Adipocyte (in vitro differentiated cells): Measurements from ENCODE around the gene CCDC187.

Experiments
- DNase-seq: peaks from one replicate; pipeline ENCODE4 v3.0.0-alpha.2; 2015; ENCODE audit warnings: low read depth
- H3K27me3 ChIP-seq: replicated peaks from 2 replicates; pipeline ENCODE4 v1.7.0; 2013; ENCODE audit warnings: mild to moderate bottlenecking, low read length, moderate library complexity; ENCODE audit not compliant: control insufficient read depth, insufficient read depth
- H3K36me3 ChIP-seq: 2 replicates; pipeline ENCODE4 v1.7.0; 2013; ENCODE audit warnings: low read length, mild to moderate bottlenecking, moderate library complexity; ENCODE audit not compliant: control insufficient read depth, insufficient read depth, severe bottlenecking
- H3K4me1 ChIP-seq: 2 replicates; pipeline ENCODE4 v1.7.0; 2013; ENCODE audit warnings: mild to moderate bottlenecking, low read length, moderate library complexity; ENCODE audit not compliant: control insufficient read depth, insufficient read depth
- H3K4me3 ChIP-seq: 2 replicates; pipeline ENCODE4 v1.7.0; 2013; ENCODE audit warnings: mild to moderate bottlenecking, low read length, moderate library complexity
- H3K9ac ChIP-seq: 2 replicates; pipeline ENCODE4 v1.7.0; 2013; ENCODE audit warnings: mild to moderate bottlenecking, low read length, moderate library complexity
- H3K9me3 ChIP-seq: 2 replicates; pipeline ENCODE4 v1.7.0; 2013; ENCODE audit warnings: mild to moderate bottlenecking, low read length, moderate library complexity; ENCODE audit not compliant: control insufficient read depth

Gene CCDC187

GRCh38 chr9:136330406-136330990 lies 26.6 kb upstream of the CCDC187 start:
- Histone ChIP-seq H3K9ac (no peak overlapping the region), H3K4me1 (peaks cover 17% of the 10 kb centered on the region), H3K9me3 (no peaks in the 10 kb centered on the region), H3K36me3 (no peaks in the 10 kb centered on the region), H3K4me3 (no peak overlapping the region), H3K27me3 (no peaks in the 10 kb centered on the region)
- no peak for DNase-seq

- H3K4me3 ChIP-seq, result peak overlapping the region; percentile 84
- no peaks in the 10 kb centered on the region for H3K36me3 ChIP-seq
- peaks cover 17% of the 10 kb centered on the region for H3K4me1 ChIP-seq
- no peak for DNase-seq
- H3K9me3 ChIP-seq, result no peaks in the 10 kb centered on the region
- no peaks in the 10 kb centered on the region for H3K27me3 ChIP-seq
- H3K9ac ChIP-seq, result peak overlapping the region; percentile 81
Measured at GRCh38 chr9:136329636-136330405, 25.9 kb upstream of the CCDC187 start.

DNA sequence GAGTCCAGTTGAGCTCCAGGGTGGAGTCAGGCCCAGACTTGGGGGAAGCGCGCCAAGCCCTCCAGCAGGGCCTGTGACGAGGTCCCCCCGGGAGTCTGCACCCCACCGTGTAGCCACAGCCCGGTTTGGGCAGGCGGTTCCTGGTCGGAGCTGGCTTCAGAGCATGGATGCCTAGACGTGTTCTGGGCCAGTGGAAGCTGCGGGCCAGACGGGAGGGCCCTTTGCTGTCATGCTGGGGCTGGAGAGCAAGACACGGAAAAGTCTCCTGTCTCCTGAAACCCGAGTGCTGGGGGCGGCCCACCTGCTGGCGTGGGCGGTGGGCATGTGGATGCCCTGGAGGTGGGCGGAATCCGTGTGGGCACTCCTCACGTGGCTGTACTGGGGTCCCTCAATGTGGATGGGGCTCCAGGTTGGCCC lies 25.3 kb upstream of the CCDC187 start:
- Histone ChIP-seq H3K9me3 (no peaks in the 10 kb centered on the region), H3K4me3 (peak overlapping the region; percentile 84), H3K36me3 (no peaks in the 10 kb centered on the region), H3K9ac (peak overlapping the region; percentile 81), H3K27me3 (no peaks in the 10 kb centered on the region), H3K4me1 (peaks cover 17% of the 10 kb centered on the region)
- DNase-seq, result peak; percentile 39

DNA sequence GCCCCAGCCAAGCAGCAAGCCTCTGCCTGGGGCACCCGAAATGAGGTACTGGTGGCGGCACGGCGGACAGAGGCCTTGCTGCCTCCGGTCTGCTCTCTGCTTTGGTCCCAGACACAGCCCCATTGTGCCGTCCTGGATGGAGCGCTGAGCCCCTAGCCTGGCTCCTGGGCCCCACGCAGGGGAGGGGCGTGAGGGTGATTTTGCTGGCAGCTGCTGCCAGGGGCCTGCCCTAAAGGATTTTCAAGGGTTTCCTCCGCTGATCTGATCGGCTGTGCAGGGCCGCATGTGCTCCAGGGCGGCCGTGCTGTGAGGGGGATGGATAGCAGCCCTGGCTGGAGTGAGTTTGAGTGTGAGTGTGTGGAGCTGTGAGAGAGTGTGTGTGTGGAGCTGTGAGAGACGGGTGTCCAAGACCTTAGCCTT lies 24.7 kb upstream of the CCDC187 start:
- Histone ChIP-seq H3K9me3 (no peaks in the 10 kb centered on the region), H3K4me1 (peaks cover 17% of the 10 kb centered on the region), H3K9ac (peak overlapping the region; percentile 81), H3K36me3 (no peaks in the 10 kb centered on the region), H3K27me3 (no peaks in the 10 kb centered on the region), H3K4me3 (peak overlapping the region; percentile 84)
- DNase-seq, result peak; percentile 87

- DNase-seq, result peak; percentile 36
- H3K9me3 ChIP-seq, result no peaks in the 10 kb centered on the region
- peak overlapping the region; percentile 81 for H3K9ac ChIP-seq
- H3K4me3 ChIP-seq, result peak overlapping the region; percentile 84
- peaks cover 17% of the 10 kb centered on the region for H3K4me1 ChIP-seq
- no peaks in the 10 kb centered on the region for H3K36me3 ChIP-seq
- H3K27me3 ChIP-seq, result no peaks in the 10 kb centered on the region
Measured at GRCh38 chr9:136328011-136328621, 24.2 kb upstream of the CCDC187 start.

DNA sequence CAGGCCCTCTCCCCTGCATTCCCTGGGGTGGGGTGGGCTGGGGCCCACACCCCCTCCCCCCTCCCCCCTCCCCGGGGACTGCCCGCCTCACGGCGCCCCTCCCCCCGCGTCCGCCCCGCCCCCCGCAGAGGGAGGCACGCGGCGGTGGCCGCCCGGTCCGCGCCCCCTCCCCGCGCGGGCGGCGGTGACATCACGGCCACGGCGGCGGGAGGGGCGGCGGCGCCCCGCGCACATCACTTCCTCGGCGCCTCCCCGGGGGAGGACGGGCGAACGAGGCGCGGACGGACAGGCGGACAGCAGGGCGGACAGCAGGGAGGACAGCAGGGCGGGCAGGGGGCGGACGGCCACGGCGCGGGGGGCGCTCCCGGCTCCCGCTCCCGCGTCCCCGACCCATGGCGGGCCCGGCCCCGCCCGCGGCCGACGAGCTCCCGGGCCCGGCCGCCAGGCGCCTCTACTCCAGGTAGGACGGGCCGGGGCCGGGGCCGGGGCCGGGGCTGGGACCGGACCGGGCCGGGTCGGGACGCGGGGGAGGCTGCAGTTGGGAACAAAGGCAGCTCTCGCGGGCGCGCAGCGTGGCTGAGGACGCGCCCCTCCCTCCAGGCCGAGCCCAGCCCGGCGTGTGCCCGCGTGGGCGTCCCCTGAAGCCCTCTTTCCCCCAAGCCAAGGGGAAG lies 23.5 kb upstream of the CCDC187 start, which contains the start of gene GPSM1:
TSS of gene GPSM1 (plus strand) at position 236 of the 671 bp plus-strand sequence. CDS start at position 393, 157 bp downstream.
- DNase-seq, result peak; percentile 79
- peak within 1 kb of the TSS; percentile 84 for H3K4me3 ChIP-seq
- no peaks in the 10 kb centered on the region for H3K27me3 ChIP-seq
- peak within 1 kb of the TSS; percentile 81 for H3K9ac ChIP-seq
- peaks cover 17% of the 10 kb centered on the region for H3K4me1 ChIP-seq
- no peaks in the 10 kb centered on the region for H3K9me3 ChIP-seq
- H3K36me3 ChIP-seq, result no peaks in the 10 kb centered on the region

DNA sequence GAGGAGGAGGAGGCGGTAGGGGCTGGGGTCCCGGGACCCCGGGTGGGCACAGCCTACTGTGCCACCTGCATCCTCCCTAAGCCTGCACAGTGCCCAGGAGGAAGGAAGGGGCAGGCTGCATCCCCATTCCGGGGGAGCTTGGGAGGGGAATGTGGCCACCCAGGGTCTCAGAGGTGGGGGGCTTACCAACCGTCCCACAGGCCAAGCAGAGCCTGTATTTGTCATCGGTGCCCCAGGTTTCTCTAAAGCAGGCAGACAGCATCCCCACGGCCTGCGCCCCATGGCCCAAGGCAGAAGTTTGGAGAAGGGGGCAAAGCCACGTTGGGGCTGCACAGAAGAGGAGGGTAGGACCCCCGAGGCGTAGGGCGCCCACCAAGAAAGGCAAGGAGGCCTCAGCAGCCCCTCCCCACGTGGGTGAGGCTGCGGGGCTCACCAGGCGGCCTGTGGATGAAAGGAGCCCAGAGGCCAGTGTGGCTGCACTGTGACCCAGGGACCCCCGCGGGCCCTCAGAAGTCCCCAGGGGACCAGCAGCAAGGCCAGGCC lies 22.9 kb upstream of the CCDC187 start:
- H3K36me3 ChIP-seq, result no peaks in the 10 kb centered on the region
- H3K9me3 ChIP-seq, result no peaks in the 10 kb centered on the region
- peak; percentile 34 for DNase-seq
- H3K27me3 ChIP-seq, result no peaks in the 10 kb centered on the region
- peaks cover 17% of the 10 kb centered on the region for H3K4me1 ChIP-seq
- no peak overlapping the region for H3K4me3 ChIP-seq
- H3K9ac ChIP-seq, result peak overlapping the region; percentile 40

DNA sequence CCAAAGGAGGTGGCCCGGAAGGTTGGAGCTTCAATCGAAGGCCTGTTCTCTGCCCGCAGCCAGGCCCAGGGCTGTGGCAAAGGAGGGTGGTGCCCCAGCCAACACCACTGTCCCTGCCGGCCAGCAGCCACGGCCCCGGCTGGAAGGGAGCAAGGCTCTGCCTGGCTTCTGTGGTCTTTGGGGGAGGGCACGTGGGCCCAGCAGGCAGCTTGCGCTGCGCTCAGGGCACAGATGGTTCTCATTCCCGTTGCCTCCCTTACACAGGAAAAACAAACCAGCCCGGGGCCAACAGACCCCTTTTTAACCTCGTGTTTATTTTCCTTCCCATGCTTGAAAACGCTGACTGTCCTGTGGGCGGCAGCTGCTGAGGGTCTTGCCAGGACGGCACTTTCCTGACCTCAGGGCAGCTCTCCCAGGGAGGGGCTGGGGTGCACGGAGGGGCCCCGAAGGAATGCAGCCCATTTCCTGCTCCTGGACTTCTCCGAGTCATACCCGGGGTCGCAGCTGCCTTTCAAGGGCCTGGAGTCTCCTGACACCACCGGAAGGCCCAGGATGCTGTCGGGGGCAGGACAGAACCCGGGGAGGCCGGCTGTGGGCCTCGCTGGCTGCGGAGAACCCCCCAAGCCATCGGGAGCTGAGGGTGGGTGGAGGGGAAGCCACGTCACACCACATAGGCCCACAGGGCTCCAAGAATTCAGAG lies 22.3 kb upstream of the CCDC187 start:
- DNase-seq, result peak; percentile 95
- Histone ChIP-seq H3K4me1 (peaks cover 17% of the 10 kb centered on the region), H3K9ac (peak overlapping the region; percentile 40), H3K36me3 (no peaks in the 10 kb centered on the region), H3K27me3 (no peaks in the 10 kb centered on the region), H3K4me3 (no peak overlapping the region), H3K9me3 (peaks cover 2% of the 10 kb centered on the region)

DNA sequence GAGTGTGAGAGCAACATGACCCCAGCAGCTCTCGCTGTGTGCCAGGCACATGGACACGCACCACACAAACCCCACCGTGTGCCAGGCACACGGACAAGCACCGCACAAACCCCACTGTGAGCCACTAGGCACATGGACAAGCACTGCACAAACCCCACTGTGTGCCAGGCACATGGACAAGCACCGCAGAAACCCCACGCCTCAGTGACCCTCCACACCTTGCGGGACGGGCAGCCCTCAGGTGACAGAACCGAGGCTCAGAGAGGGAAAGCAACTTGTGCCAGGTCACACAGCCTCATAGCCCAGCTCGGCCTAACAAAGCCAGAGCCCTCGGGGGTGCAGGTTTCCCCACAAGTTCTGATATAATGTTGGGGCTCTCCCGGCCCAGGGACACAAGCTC lies 21.5 kb upstream of the CCDC187 start:
- Histone ChIP-seq H3K36me3 (no peaks in the 10 kb centered on the region), H3K9ac (no peak overlapping the region), H3K4me3 (no peak overlapping the region), H3K4me1 (peaks cover 17% of the 10 kb centered on the region), H3K27me3 (no peaks in the 10 kb centered on the region), H3K9me3 (peaks cover 5% of the 10 kb centered on the region)
- DNase-seq, result no peak

GRCh38 chr9:136324501-136325300 lies 20.8 kb upstream of the CCDC187 start:
- H3K4me3 ChIP-seq, result no peak overlapping the region
- no peak overlapping the region for H3K9ac ChIP-seq
- DNase-seq, result no peak
- H3K9me3 ChIP-seq, result peaks cover 5% of the 10 kb centered on the region
- H3K27me3 ChIP-seq, result no peaks in the 10 kb centered on the region
- H3K36me3 ChIP-seq, result no peaks in the 10 kb centered on the region
- peaks cover 17% of the 10 kb centered on the region for H3K4me1 ChIP-seq
